PC-3 (cell line): ENCODE measurements around the gene F2RL3.

ENCODE experiments used
- CTCF ChIP-seq: fragments of 300-600 bp; sonication (generic); conservative IDR thresholded peaks from 2 replicates; pipeline ENCODE4 v1.5.1; 2017; ENCODE audit warnings: antibody characterized with exemption, low read depth, mild to moderate bottlenecking, low read length
- EZH2 ChIP-seq: fragments of 300-600 bp; sonication (generic); IDR thresholded peaks from one replicate; pipeline ENCODE4 v1.6.1; 2017; ENCODE audit warnings: antibody characterized with exemption, mild to moderate bottlenecking, low read length; ENCODE audit not compliant: unreplicated experiment

GRCh38 chr19:16874250-16874977 is 14.4 kb upstream of the F2RL3 start:
- TF ChIP-seq CTCF, result no peak
- no peak for TF ChIP-seq EZH2
